ENCODE results near the gene GINS2. TPM values are rescaled to one million over a fixed set of nuclear protein-coding genes. Genes with fewer than 3 reads are reported as not detected.

Gene GINS2
- total RNA-seq, 1 experiment from 2014 or later, result 38.0 TPM

- TF ChIP-seq CREM (CRISPR knock-in tag; IDR thresholded peaks at IDR 0.05) (no peak), ARID4B (CRISPR knock-in tag; IDR thresholded peaks at IDR 0.05; ENCODE audit: borderline replicate concordance) (no peak), JAZF1 (CRISPR knock-in tag; IDR thresholded peaks at IDR 0.05) (no peak), GABPB1 (CRISPR knock-in tag; IDR thresholded peaks at IDR 0.05) (no peak), ZNF671 (CRISPR knock-in tag; IDR thresholded peaks at IDR 0.05) (no peak), ZMAT4 (CRISPR knock-in tag; IDR thresholded peaks at IDR 0.05) (no peak), E2F4 (CRISPR knock-in tag; IDR thresholded peaks at IDR 0.05; ENCODE audit: borderline replicate concordance, low read depth) (no peak), IRF2 (CRISPR knock-in tag; IDR thresholded peaks at IDR 0.05; ENCODE audit: borderline replicate concordance, low read depth) (no peak), PREB (CRISPR knock-in tag; IDR thresholded peaks at IDR 0.05; ENCODE audit: borderline replicate concordance) (no peak), AFF4 (CRISPR knock-in tag; IDR thresholded peaks at IDR 0.05; ENCODE audit: borderline replicate concordance) (no peak), MYBL2 (CRISPR knock-in tag; IDR thresholded peaks at IDR 0.05) (no peak), ZNF263 (CRISPR knock-in tag; IDR thresholded peaks at IDR 0.05; ENCODE audit: low read depth) (no peak; the same call in 1 of the 2 replicates), HMGA2 (CRISPR knock-in tag; IDR thresholded peaks at IDR 0.05) (no peak), ZNF425 (CRISPR knock-in tag; conservative IDR thresholded peaks at IDR 0.05) (no peak), ZNF416 (CRISPR knock-in tag; IDR thresholded peaks at IDR 0.05) (no peak), TEAD1 (CRISPR knock-in tag; IDR thresholded peaks at IDR 0.05) (no peak), MAX (CRISPR knock-in tag; IDR thresholded peaks at IDR 0.05) (no peak), FOXK1 (CRISPR knock-in tag; IDR thresholded peaks at IDR 0.05) (no peak), SOX15 (CRISPR knock-in tag; IDR thresholded peaks at IDR 0.05) (no peak)
- ATAC-seq, result no peak
- ChIA-PET CTCF (interaction anchor here (1.1 to 4.1 kb wide), 20 partner anchors 7 to 471 kb away, joined by 3 to 75 read pairs (median 6); no protein-coding TSS in a partner anchor), POLR2A (no interaction called here)
- H3K4me3 Mint-ChIP-seq, result peak overlapping the region; percentile 58; the same call in 1 of the 2 replicates
- H3K4me1 Mint-ChIP-seq, result peaks cover 13% of the 10 kb centered on the region
- H3K9me3 Mint-ChIP-seq, result peaks cover 10% of the 10 kb centered on the region
- H3K27ac Mint-ChIP-seq, result no peak overlapping the region
- H3K27me3 Mint-ChIP-seq (ENCODE audit: low read depth), result peaks cover 19% of the 10 kb centered on the region
- H3K36me3 Mint-ChIP-seq, result peaks cover 8% of the 10 kb centered on the region
- no peak for DNase-seq (ENCODE audit: low spot score)
Measured at GRCh38 chr16:85716680-85717038, 27.9 kb upstream of the GINS2 start.
